H1 (cell line): ENCODE data around the gene CEP68. TPM values are rescaled to one million over a fixed set of nuclear protein-coding genes. Genes with fewer than 3 reads are reported as not detected.

ENCODE experiments used
- CTCF ChIA-PET: fragments of 300-600 bp; sonication (Branson Sonifier 250); formaldehyde crosslinking; loops from one replicate; lab custom pipeline; 2021; ENCODE audit not compliant: partially characterized antibody; lab: Charles Lee
- POLR2A ChIA-PET: fragments of 300-600 bp; sonication (Branson Sonifier 250); formaldehyde crosslinking; loops from one replicate; lab custom pipeline; 2021; ENCODE audit warnings: inconsistent platforms; ENCODE audit not compliant: partially characterized antibody; lab: Charles Lee
- DNase-seq, 2 experiments: peaks; one replicate each; pipeline versions ENCODE4 v3.0.0 to v3.0.0-alpha.2; 2010 to 2022; ENCODE audit warnings: low spot score in 2 of 2, low read depth in 1 of 2, mixed read lengths in 1 of 2
- FAIRE-seq: peaks from 2 replicates; lab custom pipeline; 2011; peaks lifted over from hg19 to GRCh38; lab: Jason Lieb, UNC
- H2AFZ ChIP-seq: 2 replicates; pipeline ENCODE4 v1.8.1; 2012; ENCODE audit warnings: low read length, inconsistent platforms
- H2AK5ac ChIP-seq: 2 replicates; pipeline ENCODE4 v1.6.1; 2013; ENCODE audit warnings: low read depth, low read length
- H2BK120ac ChIP-seq: replicated peaks from 2 replicates; pipeline ENCODE3; 2013; ENCODE audit warnings: low read depth, low read length, inconsistent platforms
- H2BK12ac ChIP-seq: 2 replicates; pipeline ENCODE4 v1.6.1; 2013; ENCODE audit warnings: low read depth, low read length
- H2BK15ac ChIP-seq: 2 replicates; pipeline ENCODE4 v1.6.1; 2013; ENCODE audit warnings: low read length
- H2BK20ac ChIP-seq: 2 replicates; pipeline ENCODE4 v1.6.1; 2013; ENCODE audit warnings: low read length
- H2BK5ac ChIP-seq: 2 replicates; pipeline ENCODE4 v1.6.1; 2013; ENCODE audit warnings: low read depth, low read length
- H3K14ac ChIP-seq: 2 replicates; pipeline ENCODE4 v1.6.1; 2013; ENCODE audit warnings: inconsistent platforms; ENCODE audit not compliant: insufficient read length
- H3K18ac ChIP-seq: 2 replicates; pipeline ENCODE4 v1.6.1; 2013; ENCODE audit warnings: low read length; ENCODE audit errors: extremely low read depth
- H3K23ac ChIP-seq: 2 replicates; pipeline ENCODE4 v1.6.1; 2013; ENCODE audit warnings: inconsistent platforms; ENCODE audit not compliant: insufficient read length
- H3K23me2 ChIP-seq: 2 replicates; pipeline ENCODE4 v1.6.1; 2013; ENCODE audit warnings: low read depth, low read length
- H3K27ac ChIP-seq: 2 replicates; pipeline ENCODE4 v1.6.1; 2011; ENCODE audit warnings: low read depth, low read length, inconsistent platforms
- H3K27me3 ChIP-seq, 4 experiments: replicated peaks in 1 of 4; 1 replicate in 1 of 4; 2 replicates in 3 of 4; pipeline versions ENCODE4 v1.6.1 to v1.8.1; 2011 to 2013; ENCODE audit warnings: low read length in 3 of 4, mild to moderate bottlenecking in 3 of 4, inconsistent platforms in 2 of 4, mixed read lengths in 2 of 4, moderate library complexity in 1 of 4; ENCODE audit not compliant: control insufficient read depth in 3 of 4, insufficient read depth in 3 of 4; ENCODE audit errors: extremely low read depth in 1 of 4
- H3K36me3 ChIP-seq, 4 experiments: 2 replicates each; pipeline versions ENCODE4 v1.6.1 to v1.8.1; 2011 to 2013; ENCODE audit warnings: mild to moderate bottlenecking in 4 of 4, low read length in 3 of 4, moderate library complexity in 2 of 4, control low read depth in 1 of 4, inconsistent platforms in 1 of 4; ENCODE audit not compliant: insufficient read depth in 4 of 4, control insufficient read depth in 2 of 4
- H3K4ac ChIP-seq: replicated peaks from 2 replicates; pipeline ENCODE3; 2013; ENCODE audit warnings: low read length, low read depth, mixed read lengths, inconsistent platforms; ENCODE audit not compliant: insufficient read length
- H3K4me1 ChIP-seq, 4 experiments: replicated peaks in 1 of 4; 1 replicate in 1 of 4; 2 replicates in 3 of 4; pipeline versions ENCODE4 v1.6.1 to v1.8.1; 2011 to 2013; ENCODE audit warnings: low read length in 3 of 4, inconsistent platforms in 2 of 4, mixed read lengths in 1 of 4; ENCODE audit not compliant: insufficient read depth in 4 of 4, control insufficient read depth in 3 of 4
- H3K4me2 ChIP-seq, 2 experiments: 2 replicates each; pipeline versions ENCODE4 v1.6.1 to v1.8.1; 2011 to 2013; ENCODE audit warnings: low read depth in 2 of 2, low read length in 2 of 2, control low read depth in 1 of 2, inconsistent platforms in 1 of 2, mild to moderate bottlenecking in 1 of 2; ENCODE audit not compliant: insufficient read depth in 1 of 2
- H3K4me3 ChIP-seq, 4 experiments: fragments of 200-600, 300-600 bp in 1 of 4; sonication (generic), shearing (Covaris generic), sonication (Bioruptor Twin) in 1 of 4; 2 replicates each; pipeline versions ENCODE4 v1.5.1 to v1.8.1; 2011 to 2016; ENCODE audit warnings: low read length in 4 of 4, low read depth in 3 of 4, control low read depth in 2 of 4, inconsistent platforms in 2 of 4, mild to moderate bottlenecking in 2 of 4, mixed read lengths in 1 of 4, moderate library complexity in 1 of 4; ENCODE audit not compliant: insufficient read depth in 2 of 4; ENCODE audit errors: extremely low read depth in 1 of 4
- H3K56ac ChIP-seq: replicated peaks from 2 replicates; pipeline ENCODE3; 2013; ENCODE audit warnings: low read depth, mild to moderate bottlenecking, mixed read lengths, low read length, inconsistent platforms; ENCODE audit not compliant: insufficient read length
- H3K79me1 ChIP-seq: 2 replicates; pipeline ENCODE4 v1.6.1; 2013; ENCODE audit warnings: low read depth, low read length, control low read depth
- H3K79me2 ChIP-seq, 2 experiments: 2 replicates each; pipeline versions ENCODE4 v1.6.1 to v1.8.1; 2012 to 2013; ENCODE audit warnings: low read length in 2 of 2, mild to moderate bottlenecking in 2 of 2, inconsistent platforms in 1 of 2; ENCODE audit not compliant: insufficient read depth in 2 of 2, control insufficient read depth in 1 of 2
- H3K9ac ChIP-seq, 4 experiments: replicated peaks in 1 of 4; 1 replicate in 1 of 4; 2 replicates in 3 of 4; pipeline versions ENCODE4 v1.6.1 to v1.8.1; 2011 to 2013; ENCODE audit warnings: low read depth in 3 of 4, low read length in 3 of 4, control low read depth in 2 of 4, mild to moderate bottlenecking in 2 of 4, moderate library complexity in 2 of 4, inconsistent platforms in 1 of 4; ENCODE audit errors: extremely low read depth in 1 of 4
- H3K9me3 ChIP-seq, 2 experiments: 2 replicates each; pipeline versions ENCODE4 v1.6.1 to v1.8.1; 2012 to 2013; ENCODE audit warnings: mild to moderate bottlenecking in 2 of 2, moderate library complexity in 2 of 2, control low read depth in 1 of 2, inconsistent platforms in 1 of 2, low read depth in 1 of 2, low read length in 1 of 2, mixed read lengths in 1 of 2; ENCODE audit not compliant: insufficient read depth in 2 of 2
- H4K20me1 ChIP-seq, 2 experiments: replicated peaks in 1 of 2; 2 replicates each; pipeline versions ENCODE3 to v1.8.1; 2011 to 2013; ENCODE audit warnings: inconsistent platforms in 2 of 2, low read length in 2 of 2, mild to moderate bottlenecking in 1 of 2; ENCODE audit not compliant: insufficient read depth in 2 of 2, control insufficient read depth in 1 of 2
- H4K5ac ChIP-seq: 2 replicates; pipeline ENCODE4 v1.6.1; 2013; ENCODE audit warnings: low read length, low read depth, mixed read lengths, inconsistent platforms; ENCODE audit not compliant: insufficient read length
- H4K8ac ChIP-seq: 2 replicates; pipeline ENCODE4 v1.8.0; 2013; ENCODE audit warnings: mild to moderate bottlenecking, moderate library complexity, low read length, inconsistent platforms; ENCODE audit not compliant: insufficient read depth; ENCODE audit errors: extremely low read depth
- H4K91ac ChIP-seq: replicated peaks from 2 replicates; pipeline ENCODE3; 2013; ENCODE audit warnings: low read length, mixed read lengths, inconsistent platforms; ENCODE audit not compliant: insufficient read length
- BACH1 ChIP-seq: IDR thresholded peaks from 2 replicates; pipeline ENCODE4 v1.6.1; 2012; ENCODE audit warnings: low read length, improper control_type of control experiment
- CBX8 ChIP-seq: fragments of 300-800, 300-1000 bp; sonication (generic); IDR thresholded peaks from 2 replicates; pipeline ENCODE4 v1.7.1; 2016; ENCODE audit warnings: low read depth, low read length, borderline replicate concordance
- HDAC2 ChIP-seq, 2 experiments: fragments of 300-600 bp in 1 of 2; sonication (generic) in 1 of 2; IDR thresholded peaks; 2 replicates each; pipeline ENCODE4 v1.6.1; 2011 to 2012; ENCODE audit warnings: low read depth in 2 of 2, low read length in 2 of 2, mild to moderate bottlenecking in 2 of 2, moderate library complexity in 2 of 2, borderline replicate concordance in 1 of 2, inconsistent platforms in 1 of 2
- MAFK ChIP-seq: IDR thresholded peaks from 2 replicates; pipeline ENCODE4 v1.6.1; 2012; ENCODE audit warnings: low read depth, mild to moderate bottlenecking, improper control_type of control experiment, low read length
- MAX ChIP-seq: IDR thresholded peaks from 2 replicates; pipeline ENCODE4 v1.6.1; 2012; ENCODE audit warnings: inconsistent platforms
- POLR2AphosphoS5 ChIP-seq: IDR thresholded peaks from 2 replicates; pipeline ENCODE4 v1.6.1; 2011; ENCODE audit warnings: low read depth, low read length
- SIX5 ChIP-seq: IDR thresholded peaks from 2 replicates; pipeline ENCODE4 v1.6.1; 2011; ENCODE audit warnings: mild to moderate bottlenecking, low read depth, low read length
- TCF12 ChIP-seq: IDR thresholded peaks from 2 replicates; pipeline ENCODE4 v1.6.1; 2011; ENCODE audit warnings: low read depth, mild to moderate bottlenecking, low read length
- YY1 ChIP-seq: IDR thresholded peaks from 2 replicates; pipeline ENCODE4 v1.6.1; 2011; ENCODE audit warnings: low read depth, mild to moderate bottlenecking, low read length
- WGBS, 2 experiments: shearing (Covaris generic) in 1 of 2; methylation state at CpG; one replicate each; pipeline versions ENCODE4 v1.1.6 to v1.1.7; 2013 to 2015; ENCODE audit warnings: low lambda C conversion rate in 2 of 2, mixed read lengths in 2 of 2, inconsistent platforms in 1 of 2, low coverage in 1 of 2, missing lambda C conversion rate in 1 of 2; ENCODE audit not compliant: insufficient replicate concordance in 2 of 2, insufficient coverage in 1 of 2, insufficient read length in 1 of 2; ENCODE audit errors: extremely low coverage in 1 of 2, missing lambda C conversion rate in 1 of 2; 5-methylcytosine and 5-hydroxymethylcytosine counted together
- polyA plus RNA-seq, 7 experiments: library from polyadenylated mRNA; depleted of rRNA in 3 of 7; stranded (reverse) in 5 of 7; unstranded in 2 of 7; fragments of >200 nt in 5 of 7; fragments of 200-250 nt in 2 of 7; gene quantifications; 1 replicate in 5 of 7; 2 replicates in 1 of 7; 4 replicates in 1 of 7; pipeline versions ENCODE4 v1.2.1 to v1.2.3, GENCODE V29; 2011 to 2013; ENCODE audit warnings: missing spikeins in 2 of 7, mixed read lengths in 2 of 7
- total RNA-seq: library from RNA; stranded (reverse); fragmentation: NEBNext Ultra II Directional; extraction: Animal tissue kit (Norgen Biotek cat#: 25700); gene quantifications from 2 replicates; pipeline ENCODE4 v1.2.1, GENCODE V29; 2021

The CEP68 gene
- total and polyA plus RNA-seq, 2 of the 8 experiments (the other 6 are each of a cell fraction or from before 2014, with no cell fraction given): 23.2 to 24.7 TPM

GRCh38 chr2:65043001-65043400, 13.2 kb upstream of the CEP68 start:
- peaks cover 4 to 13% (median 7%) of the 10 kb centered on the region in 4 experiments; a peak in 6 of 7 replicates for H3K4me1 ChIP-seq
- WGBS, 2 experiments: 81% methylated on average over 2 of the region's 2 CpGs; no CpG with 5 or more reads in 1 of the 2 experiments
- H3K27me3 ChIP-seq: no peaks in the 10 kb centered on the region
- ChIA-PET CTCF (interaction anchor here (0.8 to 3.6 kb wide), 11 partner anchors 9 to 127 kb away, joined by 3 to 38 read pairs (median 4); no protein-coding TSS in a partner anchor), POLR2A (interaction anchor here (1.4 to 9.5 kb wide), 2 partner anchors 14 to 25 kb away, joined by 5 to 84 read pairs; partner anchors contain the start of gene CEP68)
- FAIRE-seq (no peak), DNase-seq (no peak)
- H4K91ac ChIP-seq: no peak overlapping the region
- no peak overlapping the region for H2AK5ac ChIP-seq
- H3K79me2 ChIP-seq: no peaks in the 10 kb centered on the region
- no peaks in the 10 kb centered on the region for H4K20me1 ChIP-seq
- no peak overlapping the region for H3K56ac ChIP-seq
- H3K23ac ChIP-seq: no peak overlapping the region
- H4K5ac ChIP-seq: no peak overlapping the region
- H3K18ac ChIP-seq: no peak overlapping the region
- H3K9ac ChIP-seq: no peak overlapping the region
- H2BK12ac ChIP-seq: no peak overlapping the region
- no peak overlapping the region for H2BK5ac ChIP-seq
- no peak overlapping the region for H3K4ac ChIP-seq
- H3K36me3 ChIP-seq: peaks cover 0 to 30% (median 5%) of the 10 kb centered on the region in 4 experiments; a peak in 6 of 8 replicates
- no peak overlapping the region for H4K8ac ChIP-seq
- H3K14ac ChIP-seq: no peak overlapping the region
- no peak overlapping the region for H2BK120ac ChIP-seq
- peaks cover 6% of the 10 kb centered on the region in 2 experiments for H3K9me3 ChIP-seq
- no peaks in the 10 kb centered on the region for H3K23me2 ChIP-seq
- no peak overlapping the region for H2BK15ac ChIP-seq
- H2BK20ac ChIP-seq: no peak overlapping the region
- H3K27ac ChIP-seq: no peak overlapping the region
- H3K4me3 ChIP-seq: no peak overlapping the region
- H3K79me1 ChIP-seq: no peaks in the 10 kb centered on the region; the same call in 1 of the 2 replicates
- no peak overlapping the region for H3K4me2 ChIP-seq
- H2AFZ ChIP-seq: no peak overlapping the region
- TF ChIP-seq SIX5: no peak
- no peak for TF ChIP-seq YY1
- TF ChIP-seq HDAC2 (IDR thresholded peaks at IDR 0.05; ENCODE audit: borderline replicate concordance in 1 of 2, low read depth in 2 of 2, low read length in 2 of 2): no peak
- TF ChIP-seq MAX: no peak
- TF ChIP-seq BACH1: no peak
- TF ChIP-seq CBX8: no peak
- no peak for TF ChIP-seq MAFK
- no peak for TF ChIP-seq TCF12
- TF ChIP-seq POLR2AphosphoS5: no peak
